K562 (cell line): ENCODE data around the gene UBL5.

ENCODE experiments used
- CTCF ChIP-seq, 3 experiments: IDR thresholded peaks in 2 of 3; conservative IDR thresholded peaks in 1 of 3; 2 replicates each; pipeline ENCODE4 v1.5.1; 2011 to 2012; ENCODE audit warnings: low read length in 3 of 3, mild to moderate bottlenecking in 3 of 3, control low read depth in 2 of 3, improper control_type of control experiment in 1 of 3, inconsistent platforms in 1 of 3, low read depth in 1 of 3, mixed read lengths in 1 of 3, moderate library complexity in 1 of 3; ENCODE audit not compliant: insufficient read depth in 2 of 3
- KLF13 ChIP-seq: fragments of 450-650 bp; IDR thresholded peaks from 2 replicates; pipeline ENCODE4 v1.6.1; 2016; ENCODE audit warnings: missing genetic modification characterization, low read depth, mild to moderate bottlenecking, missing compliant biosample characterization, moderate library complexity, borderline replicate concordance
- MEF2A ChIP-seq: IDR thresholded peaks from 2 replicates; pipeline ENCODE4 v1.6.1; 2011; ENCODE audit warnings: low read depth, mild to moderate bottlenecking, low read length, moderate library complexity; ENCODE audit not compliant: control insufficient read depth
- ZNF253 ChIP-seq: fragments of 250-450 bp; sonication (Bioruptor Pico); conservative IDR thresholded peaks from 2 replicates; pipeline ENCODE4 v1.6.1; 2021; ENCODE audit warnings: mild to moderate bottlenecking
- ZNF589 ChIP-seq: fragments of 200-800 bp; sonication (Bioruptor generic); IDR thresholded peaks from 2 replicates; pipeline ENCODE4 v1.6.1; 2016; ENCODE audit warnings: low read depth, missing genetic modification characterization, missing compliant biosample characterization
- TF ChIP-seq, protein P1 (sequence below), 2 experiments: fragments of 450-650 bp; formaldehyde crosslinking in 1 of 2; IDR thresholded peaks; 2 replicates each; pipeline versions ENCODE4 v1.4.0 to v1.6.1; 2014 to 2020; ENCODE audit warnings: mild to moderate bottlenecking in 2 of 2, borderline replicate concordance in 1 of 2, low read depth in 1 of 2

GRCh38 chr19:9878511-9879196, 50.9 kb downstream of the UBL5 start:
- TF ChIP-seq, protein P1, sequence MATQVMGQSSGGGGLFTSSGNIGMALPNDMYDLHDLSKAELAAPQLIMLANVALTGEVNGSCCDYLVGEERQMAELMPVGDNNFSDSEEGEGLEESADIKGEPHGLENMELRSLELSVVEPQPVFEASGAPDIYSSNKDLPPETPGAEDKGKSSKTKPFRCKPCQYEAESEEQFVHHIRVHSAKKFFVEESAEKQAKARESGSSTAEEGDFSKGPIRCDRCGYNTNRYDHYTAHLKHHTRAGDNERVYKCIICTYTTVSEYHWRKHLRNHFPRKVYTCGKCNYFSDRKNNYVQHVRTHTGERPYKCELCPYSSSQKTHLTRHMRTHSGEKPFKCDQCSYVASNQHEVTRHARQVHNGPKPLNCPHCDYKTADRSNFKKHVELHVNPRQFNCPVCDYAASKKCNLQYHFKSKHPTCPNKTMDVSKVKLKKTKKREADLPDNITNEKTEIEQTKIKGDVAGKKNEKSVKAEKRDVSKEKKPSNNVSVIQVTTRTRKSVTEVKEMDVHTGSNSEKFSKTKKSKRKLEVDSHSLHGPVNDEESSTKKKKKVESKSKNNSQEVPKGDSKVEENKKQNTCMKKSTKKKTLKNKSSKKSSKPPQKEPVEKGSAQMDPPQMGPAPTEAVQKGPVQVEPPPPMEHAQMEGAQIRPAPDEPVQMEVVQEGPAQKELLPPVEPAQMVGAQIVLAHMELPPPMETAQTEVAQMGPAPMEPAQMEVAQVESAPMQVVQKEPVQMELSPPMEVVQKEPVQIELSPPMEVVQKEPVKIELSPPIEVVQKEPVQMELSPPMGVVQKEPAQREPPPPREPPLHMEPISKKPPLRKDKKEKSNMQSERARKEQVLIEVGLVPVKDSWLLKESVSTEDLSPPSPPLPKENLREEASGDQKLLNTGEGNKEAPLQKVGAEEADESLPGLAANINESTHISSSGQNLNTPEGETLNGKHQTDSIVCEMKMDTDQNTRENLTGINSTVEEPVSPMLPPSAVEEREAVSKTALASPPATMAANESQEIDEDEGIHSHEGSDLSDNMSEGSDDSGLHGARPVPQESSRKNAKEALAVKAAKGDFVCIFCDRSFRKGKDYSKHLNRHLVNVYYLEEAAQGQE (IDR thresholded peaks at IDR 0.05; ENCODE audit: borderline replicate concordance) = no peak
- TF ChIP-seq, protein P1 (CRISPR knock-in tag; IDR thresholded peaks at IDR 0.05; ENCODE audit: low read depth) = no peak
- no peak for TF ChIP-seq ZNF253
- TF ChIP-seq CTCF (IDR thresholded peaks at IDR 0.05 in 2 of 3, conservative IDR thresholded peaks at IDR 0.05 in 1 of 3; ENCODE audit: insufficient read depth in 2 of 3, low read depth in 1 of 3, low read length in 3 of 3) = no peak
- TF ChIP-seq KLF13 = no peak
- no peak for TF ChIP-seq ZNF589
- TF ChIP-seq MEF2A = no peak
